CD4-positive, CD25-positive, alpha-beta regulatory T cell (primary cell): ENCODE measurements around the gene ATXN2L. TPM values are rescaled to one million over a fixed set of nuclear protein-coding genes. Genes with fewer than 3 reads are reported as not detected.

Experiments
- ATAC-seq, 2 donors: fragments of 150-1000 bp; cut with Tn5 transposase; one replicate each; pipeline ENCODE4 v1.10.0; 2021; ENCODE audit warnings: low read depth in 2 of 2, moderate number of reproducible peaks in 2 of 2, moderate library complexity in 1 of 2
- DNase-seq, 3 donors: peaks; one replicate each; pipeline versions ENCODE4 v3.0.0 to v3.0.0-alpha.2; 2012 to 2022; ENCODE audit warnings: mixed read lengths in 1 of 3
- H3K27ac ChIP-seq: one replicate; pipeline ENCODE4 v1.7.0; 2013; ENCODE audit warnings: mild to moderate bottlenecking, low read length; ENCODE audit not compliant: insufficient read depth, poor library complexity, severe bottlenecking
- H3K27me3 ChIP-seq: one replicate; pipeline ENCODE4 v1.7.0; 2013; ENCODE audit warnings: low read length; ENCODE audit not compliant: control insufficient read depth, insufficient read depth
- H3K36me3 ChIP-seq: one replicate; pipeline ENCODE4 v1.7.0; 2013; ENCODE audit warnings: mild to moderate bottlenecking, low read length, moderate library complexity; ENCODE audit not compliant: control insufficient read depth, insufficient read depth
- H3K4me1 ChIP-seq: 2 replicates; pipeline ENCODE4 v1.7.0; 2013; ENCODE audit warnings: mild to moderate bottlenecking, low read length; ENCODE audit not compliant: insufficient read depth, control insufficient read depth, poor library complexity, severe bottlenecking
- H3K4me3 ChIP-seq: one replicate; pipeline ENCODE4 v1.7.0; 2013; ENCODE audit warnings: low read depth, mild to moderate bottlenecking, low read length, moderate library complexity
- H3K9me3 ChIP-seq, 2 experiments: 1 replicate in 1 of 2; 2 replicates in 1 of 2; pipeline ENCODE4 v1.7.0; 2013; ENCODE audit warnings: low read length in 2 of 2, mild to moderate bottlenecking in 1 of 2, moderate library complexity in 1 of 2; ENCODE audit not compliant: control insufficient read depth in 2 of 2
- H3K27ac Mint-ChIP-seq, 3 donors: one replicate each; pipeline ENCODE4 v1.8.0; 2020 to 2022; ENCODE audit warnings: mild to moderate bottlenecking in 3 of 3, mixed read lengths in 3 of 3, moderate library complexity in 2 of 3
- H3K27me3 Mint-ChIP-seq: one replicate; pipeline ENCODE4 v1.8.0; 2022; ENCODE audit warnings: mild to moderate bottlenecking, mixed read lengths
- H3K36me3 Mint-ChIP-seq: one replicate; pipeline ENCODE4 v1.8.0; 2020; ENCODE audit warnings: mixed read lengths
- H3K4me1 Mint-ChIP-seq, 4 donors: one replicate each; pipeline ENCODE4 v1.8.0; 2020 to 2022; ENCODE audit warnings: mixed read lengths in 4 of 4, mild to moderate bottlenecking in 1 of 4
- H3K4me3 Mint-ChIP-seq, 4 donors: one replicate each; pipeline ENCODE4 v1.8.0; 2020 to 2022; ENCODE audit warnings: mild to moderate bottlenecking in 4 of 4, mixed read lengths in 4 of 4, moderate library complexity in 3 of 4
- H3K9me3 Mint-ChIP-seq, 7 donors: one replicate each; pipeline ENCODE4 v1.8.0; 2020 to 2022; ENCODE audit warnings: mixed read lengths in 7 of 7, mild to moderate bottlenecking in 3 of 7, moderate library complexity in 2 of 7
- polyA plus RNA-seq, 4 donors: library from polyadenylated mRNA; unstranded; fragments of 300-500 nt; fragmentation: Illumina TruSeq; gene quantifications; one replicate each; pipeline ENCODE4 v1.2.3, GENCODE V29; 2021
- total RNA-seq: library from RNA; stranded (reverse); gene quantifications from one replicate; pipeline ENCODE4 v1.2.3, GENCODE V29; 2022

The ATXN2L gene
- total and polyA plus RNA-seq, 5 donors from 2014 or later, result 11.0 to 342 (median 12.1) TPM

- peaks cover 26% of the 10 kb centered on the region for H3K4me1 ChIP-seq
- H3K9me3 Mint-ChIP-seq, result no peaks in the 10 kb centered on the region
- peaks cover 4 to 37% (median 21%) of the 10 kb centered on the region in 4 donors for H3K4me1 Mint-ChIP-seq
- no peaks in the 10 kb centered on the region for H3K9me3 ChIP-seq
- H3K36me3 ChIP-seq, result peaks cover 28% of the 10 kb centered on the region
- peak overlapping the region; percentile 91 to 98 (median 95) for H3K4me3 Mint-ChIP-seq
- DNase-seq (no peak), ATAC-seq (no peak)
- H3K27ac ChIP-seq, result peak overlapping the region; percentile 86
- H3K27me3 ChIP-seq, result no peaks in the 10 kb centered on the region
- H3K27ac Mint-ChIP-seq, result peak overlapping the region; percentile 5 to 97 (median 93)
- peak overlapping the region; percentile 83 for H3K4me3 ChIP-seq
- peaks cover 19% of the 10 kb centered on the region for H3K36me3 Mint-ChIP-seq
- no peaks in the 10 kb centered on the region for H3K27me3 Mint-ChIP-seq
These were observed 24.1 kb downstream of the ATXN2L start for GRCh38 chr16:28846933-28847273.

GRCh38 chr16:28858421-28858820 is 35.6 kb downstream of the ATXN2L start:
- Histone ChIP-seq H3K36me3 (no peaks in the 10 kb centered on the region), H3K9me3 (no peaks in the 10 kb centered on the region), H3K4me3 (no peak overlapping the region), H3K4me1 (peaks cover 7% of the 10 kb centered on the region), H3K27me3 (no peaks in the 10 kb centered on the region), H3K27ac (no peak overlapping the region)
- H3K9me3 Mint-ChIP-seq, result peaks cover 0 to 2% (median 0%) of the 10 kb centered on the region in 7 donors
- H3K4me1 Mint-ChIP-seq, result peaks cover 0 to 9% (median 3%) of the 10 kb centered on the region in 4 donors
- ATAC-seq, result no peak
- no peak overlapping the region for H3K4me3 Mint-ChIP-seq
- H3K27me3 Mint-ChIP-seq, result no peaks in the 10 kb centered on the region
- H3K36me3 Mint-ChIP-seq, result no peaks in the 10 kb centered on the region
- no peak for DNase-seq
- H3K27ac Mint-ChIP-seq, result no peak overlapping the region

GRCh38 chr16:28859326-28859725 is 36.5 kb downstream of the ATXN2L start:
- peaks cover 0 to 15% (median 6%) of the 10 kb centered on the region in 4 donors for H3K4me1 Mint-ChIP-seq

DNA sequence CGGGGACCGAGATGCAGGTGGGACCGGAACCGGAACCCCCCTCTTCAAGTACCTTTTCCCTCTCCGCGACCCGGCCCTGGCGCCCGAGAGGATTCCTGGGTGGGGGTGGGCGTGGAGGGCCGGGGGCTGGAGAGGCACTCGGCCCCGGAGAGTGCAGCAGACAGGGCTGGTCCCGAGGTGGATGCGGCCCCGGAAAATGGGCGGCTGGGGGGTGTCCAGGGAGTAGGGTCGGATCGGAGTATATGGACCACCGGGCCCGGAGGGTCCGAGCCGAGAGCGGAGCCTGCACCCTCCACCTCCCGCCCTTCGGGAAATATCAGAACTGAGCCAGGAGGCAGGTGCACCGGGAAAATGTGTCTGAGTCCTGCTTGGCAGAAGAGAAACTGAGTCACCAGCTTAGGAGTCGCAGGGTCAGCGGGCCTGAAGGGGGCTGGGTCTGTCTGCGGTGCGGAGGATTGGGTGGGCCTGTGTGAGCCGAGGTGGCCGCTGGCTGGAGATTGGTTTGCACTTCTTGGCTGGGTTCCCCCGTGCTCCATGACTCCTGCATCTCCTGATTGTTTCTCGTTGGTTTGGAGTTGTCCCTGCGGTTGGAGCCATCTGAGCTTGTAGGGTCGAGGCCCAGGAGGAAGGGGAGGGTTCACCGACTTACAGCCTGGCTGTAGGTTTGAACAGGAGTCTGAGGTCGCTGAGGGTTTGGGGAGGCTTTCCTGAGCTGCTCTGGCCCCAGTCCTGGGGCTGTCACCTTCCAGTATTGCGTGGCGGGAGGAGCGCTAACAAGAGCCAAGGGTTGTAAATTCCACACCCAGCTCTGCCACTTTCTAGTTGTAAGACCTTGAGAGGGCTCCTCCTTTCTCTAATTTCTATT is 41.4 kb downstream of the ATXN2L start:
- peak in 2 of 3 donors; percentile 17 for DNase-seq

More at GRCh38 chr16:28859326-28859725, 36.5 kb downstream of the ATXN2L start:
- Mint-ChIP-seq H3K27ac (peak overlapping the region in 1 of 3 donors; percentile 47), H3K9me3 (peaks cover 0 to 2% (median 0%) of the 10 kb centered on the region in 7 donors), H3K27me3 (no peaks in the 10 kb centered on the region), H3K4me3 (peak overlapping the region in 2 of 4 donors; percentile 11 to 90), H3K36me3 (no peaks in the 10 kb centered on the region)
- H3K36me3 ChIP-seq, result no peaks in the 10 kb centered on the region
- ATAC-seq, result no peak
- DNase-seq, result no peak
- peaks cover 12% of the 10 kb centered on the region for H3K4me1 ChIP-seq
- no peak overlapping the region for H3K27ac ChIP-seq
- no peaks in the 10 kb centered on the region for H3K9me3 ChIP-seq
- no peaks in the 10 kb centered on the region for H3K27me3 ChIP-seq
- no peak overlapping the region for H3K4me3 ChIP-seq

DNA sequence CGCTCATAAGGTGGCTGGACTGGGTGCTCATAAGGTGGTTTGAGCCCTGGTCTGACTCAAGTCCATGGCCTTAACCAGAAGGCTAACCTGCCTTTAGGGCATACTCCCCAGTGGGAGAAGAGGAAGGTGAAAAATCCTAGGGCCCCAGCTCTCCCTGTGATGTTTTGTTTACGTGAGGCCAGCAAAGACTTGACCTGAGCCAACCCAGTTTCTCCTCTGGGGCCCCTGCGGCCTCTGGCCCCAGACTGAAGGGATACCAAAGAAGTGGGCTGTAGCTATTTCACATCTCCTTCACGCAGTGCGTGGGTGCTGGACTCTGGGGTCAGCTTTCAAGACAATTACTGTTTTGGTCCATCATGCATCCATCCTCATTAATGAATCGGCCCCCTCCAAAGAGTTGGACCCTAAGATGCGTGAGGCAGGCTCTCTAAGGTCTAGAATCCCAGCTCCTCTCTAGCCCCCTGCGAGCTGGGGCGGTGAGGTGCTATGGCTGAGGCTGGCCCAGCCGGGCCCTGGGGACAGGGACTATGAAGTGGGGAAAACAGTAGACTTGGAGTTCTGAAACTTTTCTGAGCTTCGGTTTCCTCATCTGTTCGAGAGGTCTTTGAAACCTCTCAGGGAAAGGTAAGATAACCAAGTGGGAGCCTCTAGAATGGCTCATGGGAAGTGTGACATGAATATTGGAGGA is 42.3 kb downstream of the ATXN2L start:
- DNase-seq, result no peak
- H3K4me1 Mint-ChIP-seq, result peaks cover 9 to 41% (median 24%) of the 10 kb centered on the region in 4 donors
- Histone ChIP-seq H3K27me3 (no peaks in the 10 kb centered on the region), H3K4me3 (peak overlapping the region; percentile 26), H3K9me3 (no peaks in the 10 kb centered on the region), H3K4me1 (peaks cover 13% of the 10 kb centered on the region), H3K27ac (peak overlapping the region; percentile 14), H3K36me3 (peaks cover 26% of the 10 kb centered on the region)
- H3K4me3 Mint-ChIP-seq, result peak overlapping the region; percentile 88 to 99 (median 98)
- no peak for ATAC-seq
- H3K27ac Mint-ChIP-seq, result peak overlapping the region in 2 of 3 donors; percentile 86 to 98
- peaks cover 0 to 2% (median 0%) of the 10 kb centered on the region in 7 donors for H3K9me3 Mint-ChIP-seq
- no peaks in the 10 kb centered on the region for H3K27me3 Mint-ChIP-seq
- peaks cover 12% of the 10 kb centered on the region for H3K36me3 Mint-ChIP-seq

More for the DNA sequence above, 41.4 kb downstream of the ATXN2L start:
- Mint-ChIP-seq H3K27me3 (no peaks in the 10 kb centered on the region), H3K9me3 (peaks cover 0 to 2% (median 0%) of the 10 kb centered on the region in 7 donors), H3K27ac (peak overlapping the region; percentile 80 to 98 (median 98)), H3K4me1 (peaks cover 9 to 40% (median 24%) of the 10 kb centered on the region in 4 donors), H3K4me3 (peak overlapping the region; percentile 88 to 99 (median 98)), H3K36me3 (peaks cover 5% of the 10 kb centered on the region)
- peaks cover 13% of the 10 kb centered on the region for H3K4me1 ChIP-seq
- no peak for ATAC-seq
- H3K27ac ChIP-seq, result peak overlapping the region; percentile 87
- H3K4me3 ChIP-seq, result peak overlapping the region; percentile 44
- H3K36me3 ChIP-seq, result peaks cover 16% of the 10 kb centered on the region
- no peaks in the 10 kb centered on the region for H3K9me3 ChIP-seq
- no peaks in the 10 kb centered on the region for H3K27me3 ChIP-seq

- DNase-seq (no peak), ATAC-seq (no peak)
- Mint-ChIP-seq H3K4me3 (peak overlapping the region in 3 of 4 donors; percentile 35 to 73 (median 41)), H3K9me3 (no peaks in the 10 kb centered on the region), H3K27me3 (no peaks in the 10 kb centered on the region), H3K27ac (peak overlapping the region in 2 of 3 donors; percentile 69 to 86), H3K4me1 (peaks cover 9 to 43% (median 25%) of the 10 kb centered on the region in 4 donors), H3K36me3 (peaks cover 15% of the 10 kb centered on the region)
- peaks cover 34% of the 10 kb centered on the region for H3K36me3 ChIP-seq
- no peaks in the 10 kb centered on the region for H3K9me3 ChIP-seq
- peak overlapping the region; percentile 14 for H3K27ac ChIP-seq
- H3K4me3 ChIP-seq, result no peak overlapping the region
- no peaks in the 10 kb centered on the region for H3K27me3 ChIP-seq
- peaks cover 13% of the 10 kb centered on the region for H3K4me1 ChIP-seq
These were observed 43.1 kb downstream of the ATXN2L start for GRCh38 chr16:28865722-28866453.

GRCh38 chr16:28866454-28866804 is 43.6 kb downstream of the ATXN2L start:
- Histone ChIP-seq H3K4me1 (peaks cover 13% of the 10 kb centered on the region), H3K27me3 (no peaks in the 10 kb centered on the region), H3K27ac (no peak overlapping the region), H3K4me3 (no peak overlapping the region), H3K36me3 (peaks cover 36% of the 10 kb centered on the region), H3K9me3 (no peaks in the 10 kb centered on the region)
- Mint-ChIP-seq H3K4me3 (peak overlapping the region in 3 of 4 donors; percentile 39 to 73 (median 41)), H3K27me3 (no peaks in the 10 kb centered on the region), H3K27ac (no peak overlapping the region), H3K4me1 (peaks cover 9 to 43% (median 25%) of the 10 kb centered on the region in 4 donors), H3K36me3 (peaks cover 15% of the 10 kb centered on the region), H3K9me3 (no peaks in the 10 kb centered on the region)
- no peak for ATAC-seq
- DNase-seq, result no peak
